ENCODE data around the gene NYAP2.

NYAP2 gene

DNA sequence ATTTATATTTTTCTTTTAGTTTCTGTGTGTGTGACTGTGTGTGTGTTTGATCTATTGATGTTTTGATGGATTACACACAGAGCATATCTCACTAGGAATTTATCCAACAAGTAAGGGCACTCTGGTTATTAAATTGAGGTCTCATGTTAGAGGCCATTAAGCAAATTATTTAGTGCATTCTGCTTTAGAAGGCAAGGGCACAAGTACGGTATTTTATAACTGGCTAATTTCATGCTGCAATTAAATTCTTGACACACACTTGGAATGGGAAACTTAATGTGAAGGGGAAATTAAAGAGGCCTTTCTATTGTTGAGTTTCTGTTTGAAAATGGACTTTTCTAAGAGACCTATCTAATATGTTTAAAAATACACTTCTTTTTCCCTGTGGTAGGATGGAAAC, 25.8 kb downstream of the NYAP2 start:
- TF ChIP-seq, protein P1, sequence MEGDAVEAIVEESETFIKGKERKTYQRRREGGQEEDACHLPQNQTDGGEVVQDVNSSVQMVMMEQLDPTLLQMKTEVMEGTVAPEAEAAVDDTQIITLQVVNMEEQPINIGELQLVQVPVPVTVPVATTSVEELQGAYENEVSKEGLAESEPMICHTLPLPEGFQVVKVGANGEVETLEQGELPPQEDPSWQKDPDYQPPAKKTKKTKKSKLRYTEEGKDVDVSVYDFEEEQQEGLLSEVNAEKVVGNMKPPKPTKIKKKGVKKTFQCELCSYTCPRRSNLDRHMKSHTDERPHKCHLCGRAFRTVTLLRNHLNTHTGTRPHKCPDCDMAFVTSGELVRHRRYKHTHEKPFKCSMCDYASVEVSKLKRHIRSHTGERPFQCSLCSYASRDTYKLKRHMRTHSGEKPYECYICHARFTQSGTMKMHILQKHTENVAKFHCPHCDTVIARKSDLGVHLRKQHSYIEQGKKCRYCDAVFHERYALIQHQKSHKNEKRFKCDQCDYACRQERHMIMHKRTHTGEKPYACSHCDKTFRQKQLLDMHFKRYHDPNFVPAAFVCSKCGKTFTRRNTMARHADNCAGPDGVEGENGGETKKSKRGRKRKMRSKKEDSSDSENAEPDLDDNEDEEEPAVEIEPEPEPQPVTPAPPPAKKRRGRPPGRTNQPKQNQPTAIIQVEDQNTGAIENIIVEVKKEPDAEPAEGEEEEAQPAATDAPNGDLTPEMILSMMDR (conservative IDR thresholded peaks at IDR 0.05) = no peak
- H3K27ac ChIP-seq = no peak overlapping the region

DNA sequence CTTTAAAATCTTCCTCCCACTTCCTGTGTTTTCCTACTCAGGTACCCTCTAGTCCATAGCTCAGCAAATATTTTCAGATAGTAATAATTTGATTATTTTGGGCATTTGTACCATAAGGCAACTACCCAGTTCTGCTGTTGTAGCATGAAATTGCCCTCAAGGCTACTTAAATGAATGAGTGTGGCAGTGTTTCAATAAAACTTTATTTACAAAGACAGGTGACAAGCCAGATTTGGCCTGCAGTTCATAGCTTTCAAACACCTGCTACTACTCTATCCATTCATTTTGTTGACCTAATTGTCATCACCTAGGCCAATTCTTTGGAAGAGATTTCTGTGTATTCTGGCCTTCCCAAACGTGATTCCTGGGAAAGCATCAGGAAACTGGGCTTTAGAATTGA, 28.9 kb downstream of the NYAP2 start:
- no peak overlapping the region for H3K27ac ChIP-seq
- TF ChIP-seq, protein P1 (conservative IDR thresholded peaks at IDR 0.05) = no peak

DNA sequence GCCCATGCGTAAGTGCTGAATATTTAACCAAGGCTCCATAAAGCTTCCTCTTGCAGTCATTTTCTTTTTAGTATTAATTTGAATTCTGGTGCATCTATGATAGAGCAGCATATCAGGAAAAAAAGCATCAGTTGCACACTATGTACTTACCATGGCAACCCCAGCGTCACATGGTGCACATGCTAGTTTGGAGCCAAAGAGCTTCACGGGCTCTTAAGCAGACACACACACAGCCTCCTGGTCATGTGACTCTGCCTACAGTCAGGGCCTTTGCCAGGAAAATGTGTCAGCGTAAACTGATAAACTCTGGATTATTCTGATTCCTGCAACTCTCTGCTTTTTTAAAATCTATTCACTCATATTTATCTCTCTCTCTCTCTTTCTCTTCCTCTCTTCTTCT, 30.2 kb downstream of the NYAP2 start:
- H3K27ac ChIP-seq = 0 out of 2 replicates have a peak overlapping the region, but pooled peaks have one; percentile 25
- TF ChIP-seq, protein P1 (conservative IDR thresholded peaks at IDR 0.05) = no peak

GRCh38 chr2:225431105-225431863, 31.8 kb downstream of the NYAP2 start:
- TF ChIP-seq, protein P1 (conservative IDR thresholded peaks at IDR 0.05) = no peak
- no peak overlapping the region for H3K27ac ChIP-seq

DNA sequence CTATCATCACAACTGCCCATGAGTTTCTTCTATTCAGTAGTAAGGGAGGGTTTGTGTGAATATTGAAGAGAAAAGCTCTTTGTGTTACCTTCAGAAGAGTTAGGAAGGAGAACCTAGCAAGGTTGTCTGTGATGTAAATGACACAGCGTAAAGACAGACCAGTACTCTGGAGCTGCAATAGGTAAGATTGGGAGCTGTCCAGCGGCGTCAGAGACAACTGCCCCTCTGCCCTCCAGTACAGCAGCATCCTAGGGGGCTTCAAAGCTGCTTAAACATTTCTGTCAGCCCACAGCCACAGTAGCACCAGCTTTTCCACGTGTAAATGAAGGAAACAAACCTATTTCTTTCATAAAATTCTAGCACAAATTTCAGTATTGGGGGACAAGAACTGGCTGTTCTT, 34.5 kb downstream of the NYAP2 start:
- no peak overlapping the region for H3K27ac ChIP-seq
- TF ChIP-seq, protein P1 (conservative IDR thresholded peaks at IDR 0.05) = no peak

DNA sequence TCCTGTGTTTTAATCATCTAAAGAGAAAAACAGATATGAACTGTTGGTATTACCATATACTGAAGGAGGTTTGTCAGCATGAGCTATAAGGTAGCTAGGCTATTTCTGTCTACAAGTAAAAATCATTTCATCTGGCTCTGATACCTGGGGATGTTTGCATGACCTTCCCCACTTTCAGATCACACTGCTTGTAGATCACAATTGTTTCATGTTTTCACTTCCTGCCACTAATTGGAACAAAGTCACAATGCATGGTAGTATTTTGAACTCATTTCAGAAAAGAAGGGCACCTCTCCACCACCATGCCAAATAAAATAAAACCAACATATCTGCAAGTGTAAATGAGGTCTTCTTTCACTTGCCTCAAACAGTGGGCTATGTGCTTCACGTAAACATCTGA, 37.8 kb downstream of the NYAP2 start:
- TF ChIP-seq, protein P1 (conservative IDR thresholded peaks at IDR 0.05) = no peak
- H3K27ac ChIP-seq = no peak overlapping the region

- TF ChIP-seq, protein P1 (conservative IDR thresholded peaks at IDR 0.05) = no peak
- no peak overlapping the region for H3K27ac ChIP-seq
Measured at GRCh38 chr2:225438248-225438647, 38.7 kb downstream of the NYAP2 start.

All from VCaP (cell line).